ENCODE data around the gene NFIB.

DNA sequence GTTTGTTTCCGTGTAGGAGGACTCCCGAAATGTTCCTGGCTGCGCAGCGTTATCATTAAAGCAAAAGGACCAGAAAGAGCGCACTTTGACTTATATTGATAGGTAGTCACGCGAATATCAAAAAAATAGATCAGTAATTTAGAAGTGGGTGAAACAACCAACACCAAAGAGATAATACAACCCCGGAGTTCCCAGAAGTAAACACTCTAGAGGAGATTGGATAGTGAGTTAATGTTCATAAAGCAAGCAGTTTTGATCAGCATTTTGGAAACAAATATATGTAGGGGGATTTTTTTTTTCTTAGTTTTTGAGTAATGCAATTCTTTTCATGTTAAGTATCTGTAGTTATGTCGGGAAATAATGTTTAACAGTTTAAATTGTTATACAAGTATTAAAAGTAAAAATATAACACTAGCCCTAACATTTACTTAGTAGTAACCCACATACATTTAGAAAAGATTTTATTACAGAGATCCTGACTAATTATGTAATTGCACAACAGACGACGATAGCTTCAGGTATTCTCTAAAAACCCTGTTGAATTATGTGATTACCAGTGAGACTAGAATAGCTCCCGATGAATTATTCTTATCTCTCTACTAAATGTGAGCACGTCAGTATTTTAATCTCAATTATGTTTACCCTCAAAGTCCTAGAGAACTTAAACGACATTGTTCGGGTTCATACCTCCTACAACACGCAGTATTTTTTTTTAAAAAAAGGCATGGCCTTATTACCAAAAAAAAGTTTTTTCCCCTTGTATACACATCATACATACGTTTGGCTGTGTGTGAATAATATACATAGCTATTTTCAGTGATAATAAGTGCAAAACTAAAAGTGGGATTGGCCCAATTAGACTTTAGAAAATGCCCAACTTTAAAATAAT is 9.4 kb upstream of the NFIB start:
- TF ChIP-seq, protein P1, sequence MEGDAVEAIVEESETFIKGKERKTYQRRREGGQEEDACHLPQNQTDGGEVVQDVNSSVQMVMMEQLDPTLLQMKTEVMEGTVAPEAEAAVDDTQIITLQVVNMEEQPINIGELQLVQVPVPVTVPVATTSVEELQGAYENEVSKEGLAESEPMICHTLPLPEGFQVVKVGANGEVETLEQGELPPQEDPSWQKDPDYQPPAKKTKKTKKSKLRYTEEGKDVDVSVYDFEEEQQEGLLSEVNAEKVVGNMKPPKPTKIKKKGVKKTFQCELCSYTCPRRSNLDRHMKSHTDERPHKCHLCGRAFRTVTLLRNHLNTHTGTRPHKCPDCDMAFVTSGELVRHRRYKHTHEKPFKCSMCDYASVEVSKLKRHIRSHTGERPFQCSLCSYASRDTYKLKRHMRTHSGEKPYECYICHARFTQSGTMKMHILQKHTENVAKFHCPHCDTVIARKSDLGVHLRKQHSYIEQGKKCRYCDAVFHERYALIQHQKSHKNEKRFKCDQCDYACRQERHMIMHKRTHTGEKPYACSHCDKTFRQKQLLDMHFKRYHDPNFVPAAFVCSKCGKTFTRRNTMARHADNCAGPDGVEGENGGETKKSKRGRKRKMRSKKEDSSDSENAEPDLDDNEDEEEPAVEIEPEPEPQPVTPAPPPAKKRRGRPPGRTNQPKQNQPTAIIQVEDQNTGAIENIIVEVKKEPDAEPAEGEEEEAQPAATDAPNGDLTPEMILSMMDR (conservative IDR thresholded peaks at IDR 0.05 in 1 of 2, IDR thresholded peaks at IDR 0.05 in 1 of 2; ENCODE audit: extremely low read depth in 1 of 2, insufficient read depth in 1 of 2, low read depth in 1 of 2, low read length in 2 of 2) = no peak
- TF ChIP-seq EZH2 (IDR thresholded peaks at IDR 0.05; ENCODE audit: borderline replicate concordance, low read length) = no peak

All from mammary epithelial cell (primary cell).